IMR-90 (cell line): ENCODE measurements around the gene BRD1. TPM values are rescaled to one million over a fixed set of nuclear protein-coding genes. Genes with fewer than 3 reads are reported as not detected.

Experiments used
- ATAC-seq: fragments of 200-7000 bp; cut with Tn5 transposase; 2 replicates; pipeline ENCODE4 v1.9.1; 2020; ENCODE audit warnings: low read depth, mild to moderate bottlenecking, moderate library complexity
- BruUV-seq: library from RNA; stranded (reverse); fragments of 400-500 nt; replicated peaks from 2 replicates; lab custom pipeline; 2021; lab: Mats Ljungman, UMichigan
- CTCF ChIA-PET: fragments of 300-600 bp; formaldehyde crosslinking; extraction: SDS; loops from one replicate; lab custom pipeline; 2021; ENCODE audit warnings: antibody characterized with exemption; lab: Yijun Ruan, JAX
- POLR2A ChIA-PET: fragments of 300-600 bp; sonication (Branson Sonifier 250); formaldehyde crosslinking; loops from one replicate; lab custom pipeline; 2022; ENCODE audit warnings: antibody characterized with exemption; ENCODE audit not compliant: unreplicated experiment; lab: Charles Lee
- DNase-seq: peaks from one replicate; pipeline ENCODE4 v3.0.0; 2013
- H2AFZ ChIP-seq: replicated peaks from 2 replicates; pipeline ENCODE3; 2013; ENCODE audit warnings: low read length, mild to moderate bottlenecking; ENCODE audit not compliant: poor library complexity
- H2AK5ac ChIP-seq: 2 replicates; pipeline ENCODE4 v1.6.1; 2013; ENCODE audit warnings: low read depth, low read length, inconsistent platforms
- H2AK9ac ChIP-seq: replicated peaks from 2 replicates; pipeline ENCODE3; 2013; ENCODE audit warnings: mild to moderate bottlenecking, low read depth, low read length, moderate library complexity; ENCODE audit not compliant: poor library complexity
- H2BK120ac ChIP-seq: 2 replicates; pipeline ENCODE4 v1.6.1; 2013; ENCODE audit warnings: low read depth, low read length, inconsistent platforms
- H2BK15ac ChIP-seq: 3 replicates; pipeline ENCODE4 v1.6.1; 2013; ENCODE audit warnings: low read depth, low read length, inconsistent platforms
- H2BK20ac ChIP-seq: 2 replicates; pipeline ENCODE4 v1.6.1; 2013; ENCODE audit warnings: low read depth, mild to moderate bottlenecking, inconsistent platforms, low read length, moderate library complexity
- H2BK5ac ChIP-seq: 2 replicates; pipeline ENCODE4 v1.6.1; 2013; ENCODE audit warnings: mild to moderate bottlenecking, low read depth, low read length, inconsistent platforms; ENCODE audit not compliant: poor library complexity, severe bottlenecking
- H3K14ac ChIP-seq: replicated peaks from 2 replicates; pipeline ENCODE4 v1.6.1; 2013; ENCODE audit warnings: low read depth, low read length, inconsistent platforms
- H3K18ac ChIP-seq: 2 replicates; pipeline ENCODE4 v1.6.1; 2013; ENCODE audit warnings: low read depth, low read length, control low read depth
- H3K23ac ChIP-seq: 2 replicates; pipeline ENCODE4 v1.6.1; 2013; ENCODE audit warnings: low read depth, low read length, inconsistent platforms
- H3K27ac ChIP-seq: 2 replicates; pipeline ENCODE4 v1.5.1; 2013; ENCODE audit warnings: mild to moderate bottlenecking, control low read depth, low read length; ENCODE audit not compliant: insufficient read depth
- H3K27me3 ChIP-seq: 2 replicates; pipeline ENCODE4 v1.6.1; 2013; ENCODE audit warnings: low read length; ENCODE audit not compliant: control insufficient read depth, insufficient read depth
- H3K36me3 ChIP-seq: 2 replicates; pipeline ENCODE4 v1.6.1; 2013; ENCODE audit warnings: low read length, mixed read lengths; ENCODE audit not compliant: control insufficient read depth, insufficient read depth
- H3K4ac ChIP-seq: 2 replicates; pipeline ENCODE4 v1.6.1; 2013; ENCODE audit warnings: low read depth, low read length, inconsistent platforms
- H3K4me1 ChIP-seq: 2 replicates; pipeline ENCODE4 v1.6.1; 2013; ENCODE audit warnings: low read length, mixed read lengths; ENCODE audit not compliant: control insufficient read depth, insufficient read depth
- H3K4me2 ChIP-seq: 2 replicates; pipeline ENCODE4 v1.6.1; 2013; ENCODE audit warnings: low read depth, mild to moderate bottlenecking, control low read depth, low read length, moderate library complexity
- H3K4me3 ChIP-seq: 2 replicates; pipeline ENCODE4 v1.5.1; 2013; ENCODE audit warnings: low read depth, mild to moderate bottlenecking, control low read depth, low read length, moderate library complexity; ENCODE audit not compliant: insufficient read depth
- H3K56ac ChIP-seq: 2 replicates; pipeline ENCODE4 v1.6.1; 2013; ENCODE audit warnings: low read length, inconsistent platforms; ENCODE audit not compliant: insufficient read depth; ENCODE audit errors: extremely low read depth
- H3K79me1 ChIP-seq, 2 experiments: 2 replicates each; pipeline ENCODE4 v1.6.1; 2013; ENCODE audit warnings: low read length in 2 of 2, inconsistent platforms in 1 of 2, low read depth in 1 of 2
- H3K9ac ChIP-seq: 2 replicates; pipeline ENCODE4 v1.6.1; 2013; ENCODE audit warnings: low read depth, low read length, control low read depth
- H3K9me1 ChIP-seq: 2 replicates; pipeline ENCODE4 v1.6.1; 2013; ENCODE audit warnings: low read length, inconsistent platforms; ENCODE audit not compliant: insufficient read depth
- H3K9me3 ChIP-seq: 2 replicates; pipeline ENCODE4 v1.6.1; 2013; ENCODE audit warnings: low read length; ENCODE audit not compliant: control insufficient read depth, insufficient read depth
- H4K20me1 ChIP-seq: 2 replicates; pipeline ENCODE4 v1.6.1; 2013; ENCODE audit warnings: low read length, inconsistent platforms; ENCODE audit not compliant: insufficient read depth
- H4K5ac ChIP-seq: 2 replicates; pipeline ENCODE4 v1.6.1; 2013; ENCODE audit warnings: mild to moderate bottlenecking, low read depth, low read length, control low read depth
- H4K8ac ChIP-seq, 2 experiments: 2 replicates each; pipeline ENCODE4 v1.6.1; 2013; ENCODE audit warnings: low read depth in 2 of 2, low read length in 2 of 2, control low read depth in 1 of 2, inconsistent platforms in 1 of 2
- H4K91ac ChIP-seq: 2 replicates; pipeline ENCODE4 v1.6.1; 2013; ENCODE audit warnings: low read depth, low read length, inconsistent platforms; ENCODE audit not compliant: insufficient read depth
- BHLHE40 ChIP-seq: fragments of 150-350 bp; IDR thresholded peaks from 2 replicates; pipeline ENCODE4 v1.6.1; 2016; ENCODE audit warnings: mild to moderate bottlenecking, low read depth, low read length
- CEBPB ChIP-seq: IDR thresholded peaks from 2 replicates; pipeline ENCODE4 v1.6.1; 2012; ENCODE audit warnings: low read depth, low read length, improper control_type of control experiment
- CHD1 ChIP-seq: IDR thresholded peaks from 2 replicates; pipeline ENCODE4 v1.6.1; 2012; ENCODE audit warnings: low read depth, low read length, improper control_type of control experiment
- CTCF ChIP-seq: conservative IDR thresholded peaks from 2 replicates; pipeline ENCODE4 v1.5.1; 2012; ENCODE audit warnings: mild to moderate bottlenecking, low read depth, low read length, improper control_type of control experiment
- ELK1 ChIP-seq: fragments of 150-350 bp; IDR thresholded peaks from 2 replicates; pipeline ENCODE4 v1.6.1; 2016; ENCODE audit warnings: low read depth, mild to moderate bottlenecking, low read length, moderate library complexity, borderline replicate concordance
- MAZ ChIP-seq: IDR thresholded peaks from 2 replicates; pipeline ENCODE4 v1.6.1; 2012; ENCODE audit warnings: low read depth, mild to moderate bottlenecking, low read length, improper control_type of control experiment, moderate library complexity, borderline replicate concordance
- MXI1 ChIP-seq: IDR thresholded peaks from 2 replicates; pipeline ENCODE4 v1.6.1; 2012; ENCODE audit warnings: low read depth, mild to moderate bottlenecking, low read length, moderate library complexity, borderline replicate concordance
- NFE2L2 ChIP-seq: fragments of 150-350 bp; IDR thresholded peaks from 2 replicates; pipeline ENCODE4 v1.6.1; 2016; ENCODE audit warnings: low read depth, mild to moderate bottlenecking, low read length
- POLR2A ChIP-seq: IDR thresholded peaks from 2 replicates; pipeline ENCODE4 v1.6.1; 2012; ENCODE audit warnings: mild to moderate bottlenecking, low read depth, low read length
- RAD21 ChIP-seq: IDR thresholded peaks from 2 replicates; pipeline ENCODE4 v1.6.1; 2012; ENCODE audit warnings: low read length, improper control_type of control experiment
- RFX5 ChIP-seq: IDR thresholded peaks from 2 replicates; pipeline ENCODE4 v1.8.0; 2012; ENCODE audit warnings: low read depth, mild to moderate bottlenecking, low read length, moderate library complexity
- SMC3 ChIP-seq: fragments of 150-350 bp; IDR thresholded peaks from 2 replicates; pipeline ENCODE4 v1.6.1; 2016; ENCODE audit warnings: low read depth, mild to moderate bottlenecking, antibody characterized with exemption, low read length, moderate library complexity
- WGBS, 2 experiments: methylation state at CpG; one replicate each; pipeline versions ENCODE4 v1.1.5 to v1.1.7; 2013; ENCODE audit warnings: missing lambda C conversion rate in 2 of 2; ENCODE audit not compliant: insufficient read length in 1 of 2; ENCODE audit errors: extremely low coverage in 2 of 2; 5-methylcytosine and 5-hydroxymethylcytosine counted together
- dilution Hi-C: fragments of 300-500 bp; cut with HindIII; formaldehyde crosslinking; loops from one replicate; pipeline ENCODE4 v1.14.3; 2018; ENCODE audit warnings: low sequenced_read_pairs; ENCODE audit not compliant: unreplicated experiment
- in situ Hi-C: fragments of 300-500 bp; cut with MboI; formaldehyde crosslinking; loops from 3 replicates; pipeline ENCODE4 v1.14.3; 2019; ENCODE audit warnings: low sequenced_read_pairs, inconsistent platforms, mixed read lengths
- intact Hi-C: fragments of 100-400 bp; cut with micrococcal nuclease; formaldehyde crosslinking; loops from 2 replicates; pipeline ENCODE4 v1.10.0; 2022
- polyA plus RNA-seq, 3 experiments: library from polyadenylated mRNA; depleted of rRNA; stranded (reverse); fragments of >200 nt; gene quantifications; 2 replicates each; pipeline ENCODE4 v1.2.3, GENCODE V29; 2012; ENCODE audit warnings: low replicate concordance in 1 of 3
- total RNA-seq: library from RNA; depleted of rRNA; stranded (reverse); fragments of >200 nt; gene quantifications from 2 replicates; pipeline ENCODE4 v1.2.3, GENCODE V29; 2012
- TF ChIP-seq, protein P1 (sequence below): fragments of 150-350 bp; IDR thresholded peaks from 2 replicates; pipeline ENCODE4 v1.6.1; 2017; ENCODE audit warnings: mild to moderate bottlenecking, antibody characterized with exemption, low read length, low read depth

The BRD1 gene
- total and polyA plus RNA-seq, 2 of the 4 experiments (the other 2 are of a cell fraction): 10.0 to 10.6 TPM

- Histone ChIP-seq H4K5ac (no peak overlapping the region), H3K9ac (no peak overlapping the region), H3K18ac (no peak overlapping the region), H3K27ac (no peak overlapping the region), H3K4me1 (peaks cover 10% of the 10 kb centered on the region), H3K23ac (no peak overlapping the region), H2AK5ac (no peak overlapping the region), H4K8ac (no peak overlapping the region), H3K9me3 (no peaks in the 10 kb centered on the region), H3K79me1 (peaks cover 0 to 76% of the 10 kb centered on the region in 2 experiments; a peak in 2 of 4 replicates), H3K4ac (no peak overlapping the region), H4K91ac (no peak overlapping the region), H3K9me1 (peaks cover 33% of the 10 kb centered on the region), H3K14ac (no peak overlapping the region), H3K4me2 (no peak overlapping the region), H2BK20ac (no peak overlapping the region), H2BK5ac (no peak overlapping the region), H2AFZ (no peak overlapping the region), H3K27me3 (no peaks in the 10 kb centered on the region), H2BK15ac (no peak overlapping the region), H2AK9ac (no peak overlapping the region), H2BK120ac (no peak overlapping the region), H3K56ac (no peak overlapping the region), H3K36me3 (peaks cover 66% of the 10 kb centered on the region), H4K20me1 (peaks cover 99% of the 10 kb centered on the region), H3K4me3 (no peak overlapping the region)
- ChIA-PET CTCF (interaction anchor here (0.6 to 0.7 kb wide), 3 partner anchors 10 to 741 kb away, joined by 3 to 8 read pairs (median 3); no protein-coding TSS in a partner anchor), POLR2A (no interaction called here)
- no peak for DNase-seq
- no peak for ATAC-seq
- in situ Hi-C loops (loop anchor here (25.0 kb wide), 2 partner anchors 91 to 391 kb away; partner anchors contain the start of genes ALG12, CRELD2 and SELENOO), intact Hi-C loops (no loop called here), dilution Hi-C loops (no loop called here)
- BruUV-seq: no TSS peak
- no CpG with 5 or more reads among the region's 7 CpGs for WGBS, 2 experiments
- TF ChIP-seq RFX5 (no peak), ELK1 (no peak), CHD1 (no peak), RAD21 (no peak), SMC3 (no peak), MAZ (no peak), POLR2A (no peak), CEBPB (no peak), BHLHE40 (no peak), CTCF (no peak), NFE2L2 (no peak), MXI1 (no peak)
- TF ChIP-seq, protein P1, sequence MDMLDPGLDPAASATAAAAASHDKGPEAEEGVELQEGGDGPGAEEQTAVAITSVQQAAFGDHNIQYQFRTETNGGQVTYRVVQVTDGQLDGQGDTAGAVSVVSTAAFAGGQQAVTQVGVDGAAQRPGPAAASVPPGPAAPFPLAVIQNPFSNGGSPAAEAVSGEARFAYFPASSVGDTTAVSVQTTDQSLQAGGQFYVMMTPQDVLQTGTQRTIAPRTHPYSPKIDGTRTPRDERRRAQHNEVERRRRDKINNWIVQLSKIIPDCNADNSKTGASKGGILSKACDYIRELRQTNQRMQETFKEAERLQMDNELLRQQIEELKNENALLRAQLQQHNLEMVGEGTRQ: no peak
Measured at GRCh38 chr22:49820984-49821383, 6.7 kb downstream of the BRD1 start.
